GM19239 (cell line): ENCODE measurements around the gene RPS27.
"Not testable (repeated sequence)": the region's sequence is repeated elsewhere in the genome, so short reads cannot be mapped to it uniquely, and the experiment has no call there.

Experiments
- DNase-seq: peaks from one replicate; pipeline ENCODE4 v3.0.0; 2011; ENCODE audit warnings: low spot score; ENCODE audit not compliant: insufficient read length
- FAIRE-seq: peaks from 2 replicates; lab custom pipeline; 2011; peaks lifted over from hg19 to GRCh38; lab: Jason Lieb, UNC

Gene RPS27

DNA sequence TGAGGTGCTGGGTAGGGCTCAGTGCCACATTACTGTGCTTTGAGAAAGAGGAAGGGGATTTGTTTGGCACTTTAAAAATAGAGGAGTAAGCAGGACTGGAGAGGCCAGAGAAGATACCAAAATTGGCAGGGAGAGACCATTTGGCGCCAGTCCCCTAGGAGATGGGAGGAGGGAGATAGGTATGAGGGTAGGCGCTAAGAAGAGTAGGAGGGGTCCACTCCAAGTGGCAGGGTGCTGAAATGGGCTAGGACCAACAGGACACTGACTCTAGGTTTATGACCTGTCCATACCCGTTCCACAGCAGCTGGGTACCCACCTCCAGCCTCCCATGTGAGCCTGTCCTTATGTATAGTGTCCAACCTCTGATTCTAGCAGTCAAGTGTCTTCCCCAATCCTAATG lies 31.1 kb upstream of the RPS27 start:
- FAIRE-seq (no peak), DNase-seq (no peak)

DNA sequence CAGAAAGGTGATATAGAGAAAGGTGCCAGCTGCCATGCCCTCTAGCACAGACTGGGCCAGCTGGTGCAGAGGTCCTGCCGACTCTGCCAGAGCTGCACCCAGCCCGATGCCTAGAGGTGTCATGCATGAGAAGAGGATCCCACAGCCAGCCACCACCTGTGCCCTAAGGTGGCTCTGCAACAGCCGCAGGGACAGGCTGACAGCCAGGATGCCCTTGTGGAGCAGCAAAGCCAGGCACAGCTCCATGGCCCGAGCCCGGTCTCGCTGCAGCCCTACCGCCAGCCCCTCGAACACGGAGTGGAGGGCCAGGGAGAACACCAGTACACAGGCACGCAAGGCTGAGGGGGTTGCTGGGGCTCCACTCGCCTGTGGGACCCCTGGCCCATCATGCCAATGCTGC lies 30.4 kb upstream of the RPS27 start:
- DNase-seq (no peak), FAIRE-seq (no peak)

DNA sequence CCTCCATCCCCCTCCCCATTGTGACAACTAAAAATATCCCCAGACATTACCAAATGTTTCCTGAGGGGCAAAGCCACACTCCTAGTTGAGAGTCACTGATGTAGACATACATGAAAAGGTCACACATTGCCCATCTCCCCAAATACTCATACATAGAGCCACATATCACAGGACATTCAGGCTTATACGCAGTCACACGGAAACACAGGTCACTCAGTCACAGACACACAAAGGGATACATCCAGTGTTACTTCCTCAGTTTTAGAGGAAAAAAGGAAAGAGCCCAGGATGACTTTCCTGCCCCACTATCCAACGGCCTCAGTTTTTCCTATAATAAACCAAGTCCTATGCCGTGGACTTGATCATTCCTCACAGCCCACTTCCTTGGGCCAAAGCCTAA lies 29.1 kb upstream of the RPS27 start:
- no peak for FAIRE-seq
- no peak for DNase-seq

DNA sequence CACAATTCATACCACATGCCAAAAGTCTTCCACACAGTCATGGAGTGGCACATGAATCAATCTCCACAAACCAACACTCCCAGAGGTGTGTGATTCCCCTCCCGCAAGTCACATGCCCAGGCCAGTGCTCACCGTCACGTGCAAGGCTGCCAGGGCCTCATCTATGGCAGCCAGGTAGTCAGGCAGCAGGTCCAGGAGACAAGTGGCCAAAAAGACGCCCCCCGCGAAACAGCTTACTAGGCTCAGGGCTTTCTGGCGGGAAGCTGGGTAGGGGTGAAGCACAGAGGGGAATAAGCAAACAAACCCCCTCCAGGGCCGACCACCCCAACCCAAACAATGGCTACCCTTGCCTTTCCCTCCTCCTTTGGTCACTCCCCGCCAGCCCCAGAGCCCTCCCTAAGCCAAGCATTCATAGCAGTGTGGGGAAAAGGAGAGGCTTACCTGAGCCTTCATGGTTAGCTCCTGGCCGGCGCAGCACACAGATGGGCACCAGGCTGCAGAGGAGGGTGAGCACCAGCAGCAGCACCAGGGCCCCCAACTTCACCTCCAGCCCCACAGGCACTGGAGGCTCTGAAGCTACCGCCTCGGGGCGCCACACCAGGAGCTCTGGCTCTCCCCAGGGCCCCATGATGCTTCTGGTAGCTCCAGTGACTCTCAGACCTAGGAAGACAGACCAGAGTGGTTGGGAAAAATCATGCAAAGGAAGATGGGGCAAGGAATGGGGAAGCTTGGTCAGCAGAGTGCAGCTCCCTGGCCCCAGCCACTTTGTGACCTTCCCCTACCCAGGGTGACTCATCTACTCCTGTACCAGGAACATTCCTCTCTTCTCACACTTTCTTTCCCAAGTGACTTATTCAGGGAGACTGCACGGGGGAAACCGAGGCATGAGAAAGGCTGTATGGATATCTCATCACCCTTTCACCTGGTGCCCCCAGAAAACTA lies 28.2 kb upstream of the RPS27 start:
- no peak for FAIRE-seq

DNA sequence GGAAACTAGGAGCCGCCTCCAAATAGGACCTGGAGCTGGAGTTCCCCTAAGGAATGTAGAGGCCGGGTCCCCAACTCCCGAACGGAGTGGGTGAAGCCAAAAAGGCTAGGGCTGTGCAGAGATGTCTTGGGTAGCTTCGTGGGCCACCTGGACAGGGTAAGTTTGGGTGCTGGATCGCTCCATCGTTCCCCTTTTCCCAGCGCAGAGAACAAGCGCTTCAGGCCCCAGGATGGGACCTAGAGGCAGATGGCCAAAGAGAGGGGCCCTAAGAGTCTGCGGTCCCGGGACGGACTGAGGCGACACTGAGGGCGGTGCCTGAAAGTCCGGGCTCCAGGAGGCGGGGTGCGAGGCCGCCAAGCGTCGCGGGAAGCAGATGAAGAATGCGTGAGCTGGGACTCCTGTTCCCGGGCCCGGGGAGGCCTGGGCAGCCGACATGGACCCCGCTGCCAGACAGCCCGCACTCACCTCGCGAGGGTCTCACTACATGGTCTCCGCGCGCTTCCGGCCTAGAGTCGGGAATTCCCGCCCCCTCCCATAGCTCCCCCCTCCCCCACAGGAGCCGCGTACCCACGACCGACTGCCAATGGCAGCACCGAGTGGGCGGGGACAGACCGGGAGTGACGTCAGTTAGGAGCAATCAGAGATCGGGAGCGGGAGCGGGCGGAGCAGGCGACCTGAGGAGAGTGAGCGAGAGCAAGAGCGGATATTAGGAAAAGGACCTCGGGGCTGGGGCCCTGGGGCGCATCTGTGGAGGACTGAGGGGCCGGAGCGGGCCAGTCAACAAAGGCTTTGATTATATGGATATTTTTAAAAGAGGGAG lies 27.3 kb upstream of the RPS27 start, which contains the start of gene SLC39A1:
SLC39A1 (minus strand) TSS at position 508 of the 820 bp plus-strand sequence. CDS start 822 bp downstream, outside the sequence.
- peak; percentile 76 for DNase-seq

More for the DNA sequence above, 28.2 kb upstream of the RPS27 start:
- DNase-seq, result no peak

DNA sequence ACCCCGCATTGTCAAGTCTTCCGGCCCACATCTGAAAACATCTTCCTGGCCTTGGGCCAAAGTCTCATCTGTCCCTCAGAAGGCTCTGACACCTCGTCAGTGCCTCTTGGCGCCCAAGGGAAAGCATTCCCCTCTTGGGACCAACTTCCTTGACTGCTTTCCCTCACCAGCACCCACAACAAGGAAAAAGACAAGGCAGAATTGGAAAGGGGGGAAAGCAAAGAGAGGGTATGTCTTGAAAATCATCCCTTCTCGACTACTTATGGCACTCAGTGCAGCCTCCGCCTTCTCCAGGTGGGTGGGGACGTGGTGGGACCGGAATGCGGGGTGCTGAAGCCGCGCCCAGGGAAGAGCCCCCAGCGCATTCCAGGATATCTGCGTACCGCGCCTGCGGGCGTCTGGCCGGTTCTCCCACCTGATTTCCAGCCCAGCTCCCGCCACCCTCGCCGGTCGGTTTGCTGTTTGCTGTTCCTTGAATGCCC lies 26.7 kb upstream of the RPS27 start:
- DNase-seq (no peak), FAIRE-seq (no peak)

More for the DNA sequence above, 27.3 kb upstream of the RPS27 start, which contains the start of gene SLC39A1:
- FAIRE-seq, result peak; percentile 96

DNA sequence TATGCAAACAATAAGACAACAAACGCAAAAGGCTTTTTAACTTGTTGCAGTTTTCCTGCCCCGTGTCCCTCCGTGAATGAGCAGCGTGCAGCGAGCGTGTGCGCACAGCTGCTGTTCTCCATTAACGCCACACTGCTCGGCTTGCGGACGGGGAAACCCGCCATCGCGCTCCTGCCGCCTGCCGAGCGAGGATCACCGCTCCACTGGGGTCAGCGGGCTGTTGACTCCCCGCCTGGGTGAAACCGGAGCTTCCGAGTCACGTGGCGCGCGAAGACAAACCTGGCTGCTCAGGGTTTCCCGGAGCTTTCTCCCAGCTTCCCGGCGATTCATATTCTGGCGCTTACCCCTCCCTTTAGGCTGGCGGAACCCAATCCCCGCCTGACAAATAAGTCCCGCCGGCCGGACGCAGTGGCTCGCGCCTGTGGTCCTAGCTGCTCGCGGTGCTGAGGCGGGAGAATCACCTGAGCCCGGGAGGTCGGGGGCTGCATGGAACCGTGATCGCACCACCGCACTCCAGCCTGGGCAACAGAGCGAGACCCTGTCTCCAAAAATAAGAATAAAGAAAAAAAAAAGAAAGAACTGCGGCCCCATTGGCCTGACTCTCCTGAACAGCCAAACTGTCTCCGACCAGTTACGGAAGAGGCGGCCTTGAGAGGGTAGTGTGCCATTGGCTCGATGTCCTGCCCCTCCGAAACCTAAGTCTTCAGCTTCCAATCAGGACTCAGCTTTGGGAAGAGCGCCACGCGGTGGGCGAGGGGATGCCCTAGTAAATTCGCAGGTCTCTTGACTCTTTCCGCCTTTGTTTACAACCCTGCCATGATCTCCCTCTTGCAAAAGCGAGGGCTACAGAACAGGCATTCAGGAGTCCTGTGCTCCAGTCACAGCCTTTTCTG lies 23.2 kb upstream of the RPS27 start, which contains the start of gene CREB3L4:
CREB3L4 (plus strand) TSS at position 796 of the 893 bp plus-strand sequence. CDS start 624 bp downstream, outside the sequence.
- FAIRE-seq, result peak; percentile 95
- peak; percentile 72 for DNase-seq

DNA sequence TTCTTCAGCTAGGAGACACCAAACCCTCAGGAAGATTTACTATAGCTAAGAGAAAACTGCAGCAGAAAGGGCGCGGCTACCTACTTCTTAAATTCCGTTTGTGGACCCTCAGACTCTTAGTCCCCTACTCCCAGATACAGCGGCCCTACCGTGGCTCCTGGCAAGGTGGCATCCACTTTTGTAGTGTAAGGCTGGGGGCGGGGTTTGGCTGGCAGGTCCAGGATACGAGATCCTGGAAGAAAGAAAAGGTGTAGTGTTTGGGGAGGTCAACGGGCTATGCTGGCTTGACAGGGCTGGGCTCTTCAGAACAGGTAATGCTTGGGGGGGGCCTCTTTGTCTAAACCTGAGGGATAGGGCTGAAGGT lies 22.6 kb upstream of the RPS27 start:
- DNase-seq (no peak), FAIRE-seq (no peak)

DNA sequence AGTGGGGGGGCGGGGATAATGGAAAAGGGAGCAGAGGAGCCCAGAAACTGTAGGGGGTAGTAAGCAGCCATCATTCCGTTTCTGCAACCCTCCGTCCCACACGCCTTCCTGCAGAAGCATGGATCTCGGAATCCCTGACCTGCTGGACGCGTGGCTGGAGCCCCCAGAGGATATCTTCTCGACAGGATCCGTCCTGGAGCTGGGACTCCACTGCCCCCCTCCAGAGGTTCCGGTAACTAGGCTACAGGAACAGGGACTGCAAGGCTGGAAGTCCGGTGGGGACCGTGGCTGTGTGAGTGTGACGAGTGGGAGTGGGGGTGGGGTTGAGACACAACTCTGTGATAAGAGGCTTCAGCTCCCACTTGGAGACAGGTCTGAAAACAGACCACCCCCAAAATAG lies 22.2 kb upstream of the RPS27 start:
- no peak for DNase-seq
- FAIRE-seq, result no peak

DNA sequence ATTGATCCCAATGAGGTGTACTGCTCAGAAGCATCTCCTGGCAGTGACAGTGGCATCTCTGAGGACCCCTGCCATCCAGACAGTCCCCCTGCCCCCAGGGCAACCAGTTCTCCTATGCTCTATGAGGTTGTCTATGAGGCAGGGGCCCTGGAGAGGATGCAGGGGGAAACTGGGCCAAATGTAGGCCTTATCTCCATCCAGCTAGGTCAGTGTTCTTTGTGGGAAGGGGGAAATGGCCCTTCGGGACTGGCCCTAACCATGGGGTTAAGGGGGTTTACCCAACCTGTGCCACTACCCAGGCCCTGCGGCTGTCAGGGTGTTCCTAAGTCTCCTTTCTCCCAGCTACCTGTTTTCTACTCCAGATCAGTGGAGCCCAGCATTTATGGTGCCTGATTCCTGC lies 21.6 kb upstream of the RPS27 start:
- FAIRE-seq, result no peak
- DNase-seq, result no peak

DNA sequence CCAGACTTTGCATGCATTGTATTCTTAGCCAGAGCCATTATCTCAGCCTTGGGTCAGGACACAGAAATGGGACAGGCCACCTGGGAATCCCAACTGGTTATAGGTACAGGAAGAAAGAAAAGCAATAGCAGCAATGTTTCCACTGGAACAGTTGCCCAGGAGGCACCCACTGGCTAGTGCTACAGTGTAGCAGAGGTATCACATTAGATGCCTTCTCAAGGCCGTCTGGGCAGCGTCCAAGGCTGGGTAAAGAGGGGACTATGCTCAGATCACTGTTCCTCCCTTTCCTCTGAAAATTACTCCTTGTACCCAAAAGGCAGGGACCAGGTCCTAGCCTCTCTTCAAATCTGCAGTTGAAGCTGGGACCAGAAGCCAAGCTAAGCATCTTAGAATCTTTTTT lies 20.2 kb upstream of the RPS27 start:
- no peak for DNase-seq
- FAIRE-seq, result no peak

DNA sequence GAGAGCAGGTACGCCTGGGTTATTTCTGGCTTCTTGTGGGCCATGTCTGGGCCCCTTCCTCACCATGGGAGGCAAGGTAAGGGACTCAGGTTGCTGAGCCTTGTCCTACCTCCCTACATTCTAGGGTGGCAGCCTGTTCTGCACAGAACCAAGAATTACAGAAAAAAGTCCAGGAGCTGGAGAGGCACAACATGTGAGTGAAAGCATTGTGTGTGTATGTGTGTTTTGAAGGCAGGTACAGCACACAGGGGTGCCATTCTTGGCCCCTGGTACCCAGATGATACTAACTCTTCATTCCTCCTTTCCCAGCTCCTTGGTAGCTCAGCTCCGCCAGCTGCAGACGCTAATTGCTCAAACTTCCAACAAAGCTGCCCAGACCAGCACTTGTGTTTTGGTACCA lies 17.5 kb upstream of the RPS27 start:
- FAIRE-seq (no peak), DNase-seq (no peak)

DNA sequence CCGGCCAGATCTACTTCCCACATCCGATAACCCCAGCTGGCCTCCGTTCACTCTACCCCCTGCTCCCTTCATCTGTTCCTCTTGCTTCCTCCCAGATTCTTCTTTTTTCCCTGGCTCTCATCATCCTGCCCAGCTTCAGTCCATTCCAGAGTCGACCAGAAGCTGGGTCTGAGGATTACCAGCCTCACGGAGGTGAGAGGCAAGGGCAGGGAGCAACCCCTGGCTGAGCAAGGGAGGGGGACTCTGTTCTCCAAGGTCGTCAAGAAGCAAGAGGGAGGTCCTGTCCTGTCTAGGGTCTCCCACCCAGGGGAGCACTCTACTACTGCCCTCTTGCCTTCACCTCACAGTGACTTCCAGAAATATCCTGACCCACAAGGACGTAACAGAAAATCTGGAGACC lies 17.0 kb upstream of the RPS27 start:
- DNase-seq (no peak), FAIRE-seq (no peak)

DNA sequence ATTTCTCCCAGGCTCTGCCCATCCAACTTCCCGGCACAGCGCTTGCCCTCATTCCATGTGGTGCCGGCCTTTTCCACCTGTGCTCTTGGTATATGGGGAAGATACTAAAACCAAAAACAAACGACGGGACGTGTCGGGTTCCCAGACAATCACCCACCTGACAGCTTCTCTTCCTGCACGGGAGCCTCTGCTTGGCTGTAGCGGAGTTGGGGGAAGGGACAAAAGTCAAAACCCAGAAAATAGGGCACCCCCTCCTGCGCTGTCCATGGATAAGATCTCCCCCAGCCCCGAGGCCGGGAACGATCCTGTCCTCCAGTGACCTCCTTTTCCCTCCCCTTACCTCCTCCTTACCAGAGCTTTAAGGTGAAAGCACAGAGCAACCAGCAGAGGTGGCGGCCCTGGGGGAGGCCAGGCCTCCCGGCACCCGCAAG lies 13.7 kb upstream of the RPS27 start:
- DNase-seq, result no peak
- no peak for FAIRE-seq

DNA sequence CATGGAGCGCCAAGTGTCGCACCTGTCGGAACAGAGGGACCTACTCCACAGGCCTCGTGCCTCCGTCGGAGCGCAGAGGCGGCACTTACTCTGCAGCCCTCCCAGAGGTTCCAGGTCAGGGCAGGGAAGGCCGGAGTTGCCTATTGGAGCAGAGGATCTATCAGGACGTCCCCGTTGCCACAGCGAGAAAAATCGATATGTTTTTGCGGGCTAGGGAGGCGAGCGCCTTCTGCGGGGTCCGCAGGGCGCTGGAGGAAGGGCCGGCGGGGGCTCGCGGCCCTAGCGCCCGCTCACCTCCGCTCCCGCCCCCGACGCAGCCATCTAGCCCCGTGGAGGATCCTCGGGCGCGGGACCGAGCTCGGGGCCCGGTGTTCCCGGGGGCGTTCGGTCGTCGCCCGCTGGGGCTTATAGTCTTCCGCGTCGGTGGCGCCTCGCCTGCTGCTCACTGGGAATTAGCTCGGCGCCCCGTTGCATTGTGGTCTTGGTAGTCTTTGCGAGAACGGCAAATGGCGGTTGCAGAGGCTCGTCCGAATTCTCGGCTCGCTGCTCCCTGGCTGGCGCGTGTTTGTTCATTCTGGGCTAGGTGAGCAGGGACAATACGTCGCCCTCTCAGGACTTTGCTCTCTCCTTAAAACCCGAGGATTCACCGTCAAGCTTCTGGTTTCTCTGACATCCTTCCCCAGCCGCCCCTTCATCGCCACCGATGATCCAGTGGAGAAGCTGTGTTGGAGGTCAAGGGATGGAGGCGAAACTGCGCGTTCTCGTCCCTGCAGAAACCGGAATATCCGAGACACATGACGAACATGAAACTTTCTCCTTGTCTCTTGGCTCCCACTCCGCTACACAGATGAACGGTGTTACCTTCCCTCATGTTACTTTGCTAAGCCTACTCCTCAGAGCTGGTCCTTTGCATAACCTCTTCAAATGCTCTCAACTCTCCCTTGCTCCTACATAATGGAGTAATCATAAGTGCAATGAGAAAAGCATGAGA lies 13.0 kb upstream of the RPS27 start, which contains the start of gene JTB:
JTB (minus strand) TSS at position 425 of the 991 bp plus-strand sequence; CDS start at position 3, 422 bp downstream.
- peak; percentile 81 for DNase-seq

DNA sequence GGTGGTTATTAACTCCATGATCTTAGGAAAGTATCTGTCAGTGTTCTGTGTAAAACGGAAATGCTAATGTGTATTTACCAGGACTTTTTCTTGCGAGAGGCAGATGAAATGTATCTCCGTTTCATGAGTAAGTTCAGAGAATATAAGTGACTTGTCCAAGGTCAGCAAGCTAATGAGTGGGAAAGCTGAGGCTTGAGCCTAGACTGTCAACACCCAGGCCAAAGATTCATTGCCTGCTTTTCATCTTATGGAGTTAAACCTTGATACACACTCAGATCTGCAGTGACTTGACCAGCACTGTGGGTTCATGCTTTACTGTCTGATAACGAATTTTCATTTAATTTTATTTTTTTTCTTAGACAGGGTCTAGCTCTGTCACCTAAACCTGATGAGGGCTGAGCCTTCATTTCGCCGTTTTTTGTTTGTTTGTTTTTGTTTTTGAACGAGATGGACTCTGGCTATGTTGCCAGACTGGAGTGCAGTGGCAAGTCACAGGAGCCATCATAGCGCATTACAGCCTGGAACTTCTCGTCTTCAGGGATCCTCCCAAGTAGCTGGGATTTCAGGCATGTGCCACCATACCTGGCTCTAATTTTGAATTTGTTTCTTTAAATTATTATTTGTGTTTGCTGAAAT lies 12.2 kb upstream of the RPS27 start:
- DNase-seq (no peak), FAIRE-seq (no peak)

More for the DNA sequence above, 13.0 kb upstream of the RPS27 start, which contains the start of gene JTB:
- peak; percentile 89 for FAIRE-seq

DNA sequence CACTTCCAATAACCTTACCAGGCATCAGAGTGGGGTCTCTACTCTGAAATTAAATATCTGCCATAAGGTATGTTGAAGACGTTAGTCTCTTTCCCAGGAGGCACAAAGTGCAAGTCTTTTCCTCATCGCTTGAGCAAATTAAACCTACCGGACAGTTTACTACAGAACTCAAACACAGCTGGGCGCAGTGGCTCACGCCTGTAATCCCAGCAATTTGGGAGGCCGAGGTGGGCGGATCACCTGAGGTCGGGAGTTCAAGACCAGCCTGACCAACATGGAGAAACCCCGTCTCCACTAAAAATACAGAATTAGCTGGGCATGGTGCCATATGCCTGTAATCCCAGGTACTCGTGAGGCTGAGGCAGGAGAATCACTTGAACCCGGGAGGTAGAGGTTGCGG lies 11.5 kb upstream of the RPS27 start:
- FAIRE-seq, DNase-seq: not testable (repeated sequence)

DNA sequence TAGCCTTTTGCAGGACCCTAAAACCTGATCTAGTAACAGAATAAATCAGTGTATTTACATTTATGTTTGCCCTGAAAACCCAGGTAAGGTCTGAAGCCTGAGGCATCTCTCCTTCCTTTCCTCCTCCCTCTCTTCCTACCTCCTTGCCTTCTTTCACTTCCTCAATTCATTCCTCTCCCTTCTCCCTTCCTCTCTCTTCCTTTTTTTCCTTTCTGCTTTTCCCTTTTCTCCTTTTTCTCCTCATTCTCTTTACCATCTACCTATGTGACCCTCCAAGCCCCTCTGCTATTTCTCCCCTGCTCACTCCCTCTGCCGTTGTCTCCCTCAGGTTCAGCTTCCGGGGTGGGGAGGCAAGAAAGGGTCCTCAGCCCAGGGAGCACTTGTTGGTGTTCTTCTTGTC lies 8.8 kb upstream of the RPS27 start:
- not testable (repeated sequence) for FAIRE-seq, DNase-seq
